ENCODE results near the gene SYPL1. TPM values are rescaled to one million over a fixed set of nuclear protein-coding genes. Genes with fewer than 3 reads are reported as not detected.

The SYPL1 gene
- total and polyA plus RNA-seq, 2 donors (not counting 1 experiment from before 2014, with no cell fraction given), result 58.5 to 130 TPM

DNA sequence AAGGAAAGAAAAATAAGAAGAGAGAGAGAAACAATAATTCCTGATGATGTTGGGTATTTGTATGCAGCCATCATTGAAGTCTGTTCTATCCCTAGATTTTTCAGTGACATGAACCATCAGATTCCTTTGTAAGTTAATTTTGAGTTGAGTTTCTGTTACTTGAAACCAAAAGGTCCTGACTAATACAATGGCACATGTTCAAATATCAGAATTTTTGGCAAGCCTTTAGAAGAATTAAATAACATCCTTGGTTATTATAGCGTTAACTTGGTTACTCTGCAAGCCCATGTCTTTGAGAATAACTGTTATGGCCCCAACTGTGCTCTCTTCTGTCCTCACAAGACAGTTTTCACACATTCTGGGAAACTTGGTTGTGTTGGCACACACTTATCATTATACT is 66.5 kb downstream of the SYPL1 start:
- Mint-ChIP-seq H3K4me3 (no peak overlapping the region), H3K27me3 (no peaks in the 10 kb centered on the region), H3K9me3 (ENCODE audit: insufficient read depth) (no peaks in the 10 kb centered on the region), H3K27ac (no peak overlapping the region), H3K4me1 (peaks cover 30% of the 10 kb centered on the region)
- ChIA-PET POLR2A (no interaction called here), CTCF (interaction anchor here (1.5 to 13.9 kb wide), 6 partner anchors 9 to 391 kb away, joined by 3 to 216 read pairs (median 54); no protein-coding TSS in a partner anchor)
- Histone ChIP-seq H4K20me1 (ENCODE audit: control insufficient read depth, insufficient read depth, low read length, poor library complexity, severe bottlenecking) (no peaks in the 10 kb centered on the region), H3K4me2 (replicated peaks; ENCODE audit: low read depth, low read length, poor library complexity, severe bottlenecking) (no peak overlapping the region), H3K4me1 (ENCODE audit: control insufficient read depth in 2 of 2, insufficient read depth in 2 of 2, low read length in 2 of 2) (peaks cover 26 to 40% of the 10 kb centered on the region in 2 donors), H3K27me3 (replicated peaks in 1 of 4; ENCODE audit: control extremely low read depth in 1 of 4, control insufficient read depth in 3 of 4, insufficient read depth in 4 of 4, low read length in 3 of 4) (peaks cover 0 to 9% (median 2%) of the 10 kb centered on the region in 4 experiments), H3K4me3 (ENCODE audit: control extremely low read depth in 1 of 5, extremely low read depth in 1 of 5, insufficient read depth in 1 of 5, low read depth in 2 of 5, low read length in 4 of 5) (no peak overlapping the region), H3K79me2 (ENCODE audit: control insufficient read depth, insufficient read depth, low read length) (no peaks in the 10 kb centered on the region), H3K9ac (ENCODE audit: low read length) (no peak overlapping the region), H3K36me3 (replicated peaks in 1 of 2; ENCODE audit: control extremely low read depth in 1 of 2, control insufficient read depth in 1 of 2, extremely low read depth in 1 of 2, insufficient read depth in 2 of 2, low read length in 1 of 2) (no peaks in the 10 kb centered on the region), H2AFZ (ENCODE audit: insufficient read depth, low read depth, low read length, poor library complexity, severe bottlenecking) (no peak overlapping the region), H3K27ac (ENCODE audit: low read length in 2 of 2) (no peak overlapping the region), H3K9me3 (ENCODE audit: control extremely low read depth in 1 of 3, control insufficient read depth in 2 of 3, insufficient read depth in 1 of 3, low read length in 2 of 3) (no peaks in the 10 kb centered on the region)
- TF ChIP-seq CTCF (IDR thresholded peaks at IDR 0.05), result no peak
- no peak for TF ChIP-seq EZH2 (IDR thresholded peaks at IDR 0.05; ENCODE audit: borderline replicate concordance, insufficient read depth, low read depth, low read length, poor library complexity, severe bottlenecking)
- ATAC-seq (ENCODE audit: low read depth), result no peak
- intact Hi-C loops (cut with micrococcal nuclease), result loop anchor here (10.0 kb wide), 1 partner anchor 361 kb away; no protein-coding TSS in a partner anchor
- 86% methylated on average over 1 of the region's 1 CpG for WGBS (ENCODE audit: insufficient coverage)
- DNase-seq, result no peak

DNA sequence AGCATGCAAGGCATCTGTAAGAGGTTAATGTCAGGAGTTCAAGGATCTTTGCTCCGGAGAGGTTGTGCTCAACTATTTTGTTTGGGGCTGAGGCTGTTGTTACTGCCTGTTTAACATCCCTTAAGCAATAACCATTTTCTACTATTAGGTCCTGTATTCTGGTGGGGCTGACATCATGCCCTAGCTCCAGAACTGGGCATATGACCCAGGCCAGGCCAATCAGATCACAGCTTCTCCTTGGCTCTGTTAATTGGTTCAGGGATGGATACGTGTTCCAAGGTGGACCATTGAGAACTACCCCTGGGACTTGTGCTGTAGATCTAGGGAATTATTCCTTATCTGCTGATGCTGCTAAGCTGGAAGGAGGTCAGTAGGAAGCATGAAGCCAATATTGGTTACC is 67.0 kb downstream of the SYPL1 start:
- Histone ChIP-seq H3K9ac (ENCODE audit: low read length) (no peak overlapping the region), H3K9me3 (ENCODE audit: control extremely low read depth in 1 of 3, control insufficient read depth in 2 of 3, insufficient read depth in 1 of 3, low read length in 2 of 3) (no peaks in the 10 kb centered on the region), H3K36me3 (replicated peaks in 1 of 2; ENCODE audit: control extremely low read depth in 1 of 2, control insufficient read depth in 1 of 2, extremely low read depth in 1 of 2, insufficient read depth in 2 of 2, low read length in 1 of 2) (no peaks in the 10 kb centered on the region), H4K20me1 (ENCODE audit: control insufficient read depth, insufficient read depth, low read length, poor library complexity, severe bottlenecking) (no peaks in the 10 kb centered on the region), H3K4me3 (ENCODE audit: control extremely low read depth in 1 of 5, extremely low read depth in 1 of 5, insufficient read depth in 1 of 5, low read depth in 2 of 5, low read length in 4 of 5) (no peak overlapping the region), H3K27ac (ENCODE audit: low read length in 2 of 2) (no peak overlapping the region), H3K4me2 (replicated peaks; ENCODE audit: low read depth, low read length, poor library complexity, severe bottlenecking) (no peak overlapping the region), H3K79me2 (ENCODE audit: control insufficient read depth, insufficient read depth, low read length) (no peaks in the 10 kb centered on the region), H2AFZ (ENCODE audit: insufficient read depth, low read depth, low read length, poor library complexity, severe bottlenecking) (no peak overlapping the region), H3K27me3 (replicated peaks in 1 of 4; ENCODE audit: control extremely low read depth in 1 of 4, control insufficient read depth in 3 of 4, insufficient read depth in 4 of 4, low read length in 3 of 4) (peaks cover 0 to 9% (median 2%) of the 10 kb centered on the region in 4 experiments), H3K4me1 (ENCODE audit: control insufficient read depth in 2 of 2, insufficient read depth in 2 of 2, low read length in 2 of 2) (peaks cover 26 to 36% of the 10 kb centered on the region in 2 donors)
- intact Hi-C loops (cut with micrococcal nuclease), result loop anchor here (10.0 kb wide), 1 partner anchor 360 kb away; no protein-coding TSS in a partner anchor
- TF ChIP-seq CTCF (IDR thresholded peaks at IDR 0.05) (no peak), EZH2 (IDR thresholded peaks at IDR 0.05; ENCODE audit: borderline replicate concordance, insufficient read depth, low read depth, low read length, poor library complexity, severe bottlenecking) (no peak)
- peaks cover 26% of the 10 kb centered on the region for H3K4me1 Mint-ChIP-seq
- H3K4me3 Mint-ChIP-seq, result no peak overlapping the region
- no peaks in the 10 kb centered on the region for H3K9me3 Mint-ChIP-seq (ENCODE audit: insufficient read depth)
- WGBS (ENCODE audit: insufficient coverage), result no CpG with 5 or more reads among the region's 2 CpGs
- ChIA-PET CTCF (interaction anchor here (1.2 to 13.9 kb wide), 6 partner anchors 11 to 390 kb away, joined by 3 to 216 read pairs (median 60); no protein-coding TSS in a partner anchor), POLR2A (no interaction called here)
- H3K27me3 Mint-ChIP-seq, result no peaks in the 10 kb centered on the region
- ATAC-seq (ENCODE audit: low read depth) (no peak), DNase-seq (no peak)
- no peak overlapping the region for H3K27ac Mint-ChIP-seq

Data from B cell (primary cell).